Measurements from ENCODE around the gene SLC41A2.

The SLC41A2 gene

GRCh38 chr12:104930388-104931326 lies 27.4 kb downstream of the SLC41A2 start:
- no peak for DNase-seq (ENCODE audit: low read depth)

- no peak for DNase-seq (ENCODE audit: low read depth)
Observed at GRCh38 chr12:104929977-104930376, 28.1 kb downstream of the SLC41A2 start.

- DNase-seq (ENCODE audit: low read depth), result no peak
Observed at GRCh38 chr12:104929368-104929767, 28.7 kb downstream of the SLC41A2 start.

- DNase-seq (ENCODE audit: low read depth), result no peak
Observed at GRCh38 chr12:104928036-104928745, 29.9 kb downstream of the SLC41A2 start.

GRCh38 chr12:104925501-104925900 lies 32.6 kb downstream of the SLC41A2 start:
- DNase-seq (ENCODE audit: low read depth), result no peak

- no peak for DNase-seq (ENCODE audit: low read depth)
Observed at GRCh38 chr12:104921340-104921739, 36.8 kb downstream of the SLC41A2 start.

GRCh38 chr12:104911942-104912341 lies 46.1 kb downstream of the SLC41A2 start:
- no peak for DNase-seq (ENCODE audit: low read depth)

- no peak for DNase-seq (ENCODE audit: low read depth)
Observed at GRCh38 chr12:104910196-104910840, 47.8 kb downstream of the SLC41A2 start.

- DNase-seq (ENCODE audit: low read depth), result no peak
Observed at GRCh38 chr12:104909761-104910160, 48.3 kb downstream of the SLC41A2 start.
